ENCODE measurements around the gene RTKN. TPM values are rescaled to one million over a fixed set of nuclear protein-coding genes. Genes with fewer than 3 reads are reported as not detected.

The RTKN gene
- total and polyA plus RNA-seq, 4 donors: 21.9 to 46.0 (median 30.6) TPM

GRCh38 chr2:74436111-74436805 is 5.5 kb downstream of the RTKN start:
- no peak overlapping the region for H3K4me3 ChIP-seq
- peaks cover 0 to 46% (median 18%) of the 10 kb centered on the region in 5 donors for H3K4me1 ChIP-seq (ENCODE audit: control insufficient read depth in 5 of 5, insufficient read depth in 5 of 5, low read length in 5 of 5)
- 85 to 91% methylated on average over 43 of the region's 43 CpGs for WGBS, 2 donors
- TF ChIP-seq, protein P1, sequence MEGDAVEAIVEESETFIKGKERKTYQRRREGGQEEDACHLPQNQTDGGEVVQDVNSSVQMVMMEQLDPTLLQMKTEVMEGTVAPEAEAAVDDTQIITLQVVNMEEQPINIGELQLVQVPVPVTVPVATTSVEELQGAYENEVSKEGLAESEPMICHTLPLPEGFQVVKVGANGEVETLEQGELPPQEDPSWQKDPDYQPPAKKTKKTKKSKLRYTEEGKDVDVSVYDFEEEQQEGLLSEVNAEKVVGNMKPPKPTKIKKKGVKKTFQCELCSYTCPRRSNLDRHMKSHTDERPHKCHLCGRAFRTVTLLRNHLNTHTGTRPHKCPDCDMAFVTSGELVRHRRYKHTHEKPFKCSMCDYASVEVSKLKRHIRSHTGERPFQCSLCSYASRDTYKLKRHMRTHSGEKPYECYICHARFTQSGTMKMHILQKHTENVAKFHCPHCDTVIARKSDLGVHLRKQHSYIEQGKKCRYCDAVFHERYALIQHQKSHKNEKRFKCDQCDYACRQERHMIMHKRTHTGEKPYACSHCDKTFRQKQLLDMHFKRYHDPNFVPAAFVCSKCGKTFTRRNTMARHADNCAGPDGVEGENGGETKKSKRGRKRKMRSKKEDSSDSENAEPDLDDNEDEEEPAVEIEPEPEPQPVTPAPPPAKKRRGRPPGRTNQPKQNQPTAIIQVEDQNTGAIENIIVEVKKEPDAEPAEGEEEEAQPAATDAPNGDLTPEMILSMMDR (IDR thresholded peaks at IDR 0.05; ENCODE audit: control extremely low read depth, extremely low read depth): no peak
- DNase-seq (no peak), ATAC-seq (ENCODE audit: insufficient read depth, low FRiP score) (no peak)
- peaks cover 6 to 16% (median 10%) of the 10 kb centered on the region in 4 donors for H3K36me3 ChIP-seq (ENCODE audit: control insufficient read depth in 4 of 4, insufficient read depth in 4 of 4, low read length in 4 of 4)
- H3K27me3 ChIP-seq (ENCODE audit: control insufficient read depth in 3 of 3, insufficient read depth in 3 of 3, low read length in 2 of 3): no peaks in the 10 kb centered on the region
- H3K27ac ChIP-seq (ENCODE audit: low read depth in 1 of 2, low read length in 1 of 2): no peak overlapping the region
- H3K9ac ChIP-seq (ENCODE audit: insufficient read depth in 1 of 2, low read length in 2 of 2): no peak overlapping the region
- H3K9me3 ChIP-seq (ENCODE audit: control insufficient read depth in 4 of 4, insufficient read depth in 3 of 4, low read length in 3 of 4): no peaks in the 10 kb centered on the region

DNA sequence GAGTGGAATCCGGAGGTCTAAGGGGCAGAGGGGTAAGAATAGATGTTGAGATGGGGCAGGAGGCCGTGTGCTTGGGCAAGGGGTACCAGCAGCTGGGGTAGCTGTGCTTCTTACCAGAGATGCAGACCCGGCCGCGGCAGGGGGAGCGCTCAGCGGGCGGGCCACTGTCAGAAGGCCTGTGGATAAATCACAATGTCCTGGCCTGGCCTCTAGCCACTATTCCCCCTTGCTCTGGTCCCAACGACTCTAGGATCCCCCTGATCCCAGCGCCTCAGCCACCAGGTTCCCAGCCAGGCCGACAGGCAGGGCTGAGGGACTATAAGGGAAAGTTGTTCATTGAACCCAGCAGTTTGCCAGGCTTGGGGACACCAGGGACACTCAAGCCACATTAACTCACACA is 11.2 kb downstream of the RTKN start:
- no peaks in the 10 kb centered on the region for H3K27me3 ChIP-seq (ENCODE audit: control insufficient read depth in 3 of 3, insufficient read depth in 3 of 3, low read length in 2 of 3)
- H3K9me3 ChIP-seq (ENCODE audit: control insufficient read depth in 4 of 4, insufficient read depth in 3 of 4, low read length in 3 of 4): no peaks in the 10 kb centered on the region
- no peak overlapping the region for H3K27ac ChIP-seq (ENCODE audit: low read depth in 1 of 2, low read length in 1 of 2)
- ATAC-seq (ENCODE audit: insufficient read depth, low FRiP score): no peak
- WGBS, 2 donors: 87 to 90% methylated on average over 11 of the region's 11 CpGs
- no peaks in the 10 kb centered on the region for H3K4me1 ChIP-seq (ENCODE audit: control insufficient read depth in 5 of 5, insufficient read depth in 5 of 5, low read length in 5 of 5)
- TF ChIP-seq, protein P1 (IDR thresholded peaks at IDR 0.05; ENCODE audit: control extremely low read depth, extremely low read depth): no peak
- H3K4me3 ChIP-seq: no peak overlapping the region
- peaks cover 20 to 48% (median 36%) of the 10 kb centered on the region in 4 donors for H3K36me3 ChIP-seq (ENCODE audit: control insufficient read depth in 4 of 4, insufficient read depth in 4 of 4, low read length in 4 of 4)
- no peak for DNase-seq
- H3K9ac ChIP-seq (ENCODE audit: insufficient read depth in 1 of 2, low read length in 2 of 2): no peak overlapping the region

GRCh38 chr2:74429487-74430451 is 12.0 kb downstream of the RTKN start:
- no peak for ATAC-seq (ENCODE audit: insufficient read depth, low FRiP score)
- H3K9ac ChIP-seq (ENCODE audit: insufficient read depth in 1 of 2, low read length in 2 of 2): no peak overlapping the region
- no peak for DNase-seq
- TF ChIP-seq, protein P1 (IDR thresholded peaks at IDR 0.05; ENCODE audit: control extremely low read depth, extremely low read depth): no peak
- no peaks in the 10 kb centered on the region for H3K27me3 ChIP-seq (ENCODE audit: control insufficient read depth in 3 of 3, insufficient read depth in 3 of 3, low read length in 2 of 3)
- H3K4me1 ChIP-seq (ENCODE audit: control insufficient read depth in 5 of 5, insufficient read depth in 5 of 5, low read length in 5 of 5): no peaks in the 10 kb centered on the region
- WGBS, 2 donors: 90 to 92% methylated on average over 18 of the region's 18 CpGs
- no peaks in the 10 kb centered on the region for H3K9me3 ChIP-seq (ENCODE audit: control insufficient read depth in 4 of 4, insufficient read depth in 3 of 4, low read length in 3 of 4)
- no peak overlapping the region for H3K27ac ChIP-seq (ENCODE audit: low read depth in 1 of 2, low read length in 1 of 2)
- H3K36me3 ChIP-seq (ENCODE audit: control insufficient read depth in 4 of 4, insufficient read depth in 4 of 4, low read length in 4 of 4): peaks cover 20 to 48% (median 39%) of the 10 kb centered on the region in 4 donors
- no peak overlapping the region for H3K4me3 ChIP-seq

Data from lung (tissue), 12 donors.